Measurements from ENCODE around the gene SIK1. TPM values are rescaled to one million over a fixed set of nuclear protein-coding genes. Genes with fewer than 3 reads are reported as not detected.
"Not testable (repeated sequence)": the region's sequence is repeated elsewhere in the genome, so short reads cannot be mapped to it uniquely, and the experiment has no call there.

SIK1 gene
- total and polyA plus RNA-seq, 4 donors: 0.72 to 51.4 (median 9.4) TPM

- H3K36me3 ChIP-seq (ENCODE audit: control insufficient read depth in 1 of 2, insufficient read depth in 2 of 2, low read length in 1 of 2); intact Hi-C loops (cut with DNase I); H3K4me1 ChIP-seq (ENCODE audit: control insufficient read depth in 1 of 2, insufficient read depth in 2 of 2, low read length in 2 of 2); ATAC-seq (ENCODE audit: low FRiP score); H3K27me3 ChIP-seq (ENCODE audit: control insufficient read depth in 1 of 2, insufficient read depth in 2 of 2, low read length in 1 of 2); H3K9me3 ChIP-seq (ENCODE audit: control insufficient read depth, low read length); DNase-seq; H3K27ac ChIP-seq (ENCODE audit: low read depth in 1 of 2, low read length in 2 of 2); H3K4me3 ChIP-seq (ENCODE audit: low read length in 2 of 2): not testable (repeated sequence)
- no CpG with 5 or more reads among the region's 43 CpGs for WGBS, 2 donors
Measured at GRCh38 chr21:43426004-43426403, 927 bp downstream of the SIK1 start.

DNA sequence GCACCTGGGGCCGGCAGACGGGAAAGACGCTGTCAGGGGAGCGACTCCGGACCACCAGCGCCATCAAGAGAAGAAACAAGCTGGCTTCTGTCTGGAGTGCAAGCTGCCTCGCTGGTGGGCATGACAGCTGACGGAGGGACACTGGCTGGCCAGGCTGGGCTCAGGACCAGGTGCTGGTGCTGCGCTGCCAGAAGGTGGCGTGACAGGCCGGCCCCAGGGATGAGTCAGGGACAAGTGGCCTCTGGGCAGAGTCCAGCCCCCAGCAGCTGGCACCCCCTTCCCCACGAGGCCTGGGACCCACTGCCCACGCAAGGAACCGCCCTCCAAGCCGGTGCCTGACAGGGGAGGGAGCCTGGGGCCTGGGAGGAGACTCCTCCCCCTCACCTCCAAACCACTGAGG, 7.5 kb downstream of the SIK1 start:
- DNase-seq; ATAC-seq (ENCODE audit: low FRiP score); H3K36me3 ChIP-seq (ENCODE audit: control insufficient read depth in 1 of 2, insufficient read depth in 2 of 2, low read length in 1 of 2); H3K4me1 ChIP-seq (ENCODE audit: control insufficient read depth in 1 of 2, insufficient read depth in 2 of 2, low read length in 2 of 2); H3K27ac ChIP-seq (ENCODE audit: low read depth in 1 of 2, low read length in 2 of 2); H3K4me3 ChIP-seq (ENCODE audit: low read length in 2 of 2); H3K27me3 ChIP-seq (ENCODE audit: control insufficient read depth in 1 of 2, insufficient read depth in 2 of 2, low read length in 1 of 2); intact Hi-C loops (cut with DNase I); H3K9me3 ChIP-seq (ENCODE audit: control insufficient read depth, low read length): not testable (repeated sequence)
- no CpG with 5 or more reads among the region's 15 CpGs for WGBS, 2 donors

DNA sequence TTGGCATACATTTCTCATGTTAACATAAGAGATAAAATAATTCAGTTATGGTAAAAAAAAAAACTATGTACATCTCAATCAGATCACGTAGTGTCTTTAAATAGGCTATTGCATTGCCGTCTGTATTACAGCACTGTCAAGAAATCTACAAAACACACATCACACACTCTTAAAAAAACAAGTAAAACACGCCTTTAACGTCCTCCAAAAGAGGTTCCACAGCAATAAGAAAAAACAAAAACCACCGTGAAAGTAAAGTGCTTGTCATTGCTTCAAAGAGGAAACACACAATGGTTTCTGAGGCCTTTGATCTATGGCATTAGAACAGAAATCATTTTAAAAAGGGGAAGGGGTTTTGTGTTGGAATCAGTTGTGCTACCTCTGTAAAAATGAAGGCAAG, 12.4 kb downstream of the SIK1 start:
- intact Hi-C loops (cut with DNase I): not testable (repeated sequence)

GRCh38 chr21:43412020-43412788, 14.7 kb downstream of the SIK1 start:
- ATAC-seq (ENCODE audit: low FRiP score); H3K4me3 ChIP-seq (ENCODE audit: low read length in 2 of 2); H3K27ac ChIP-seq (ENCODE audit: low read depth in 1 of 2, low read length in 2 of 2); intact Hi-C loops (cut with DNase I); H3K9me3 ChIP-seq (ENCODE audit: control insufficient read depth, low read length); H3K4me1 ChIP-seq (ENCODE audit: control insufficient read depth in 1 of 2, insufficient read depth in 2 of 2, low read length in 2 of 2); H3K36me3 ChIP-seq (ENCODE audit: control insufficient read depth in 1 of 2, insufficient read depth in 2 of 2, low read length in 1 of 2); DNase-seq; H3K27me3 ChIP-seq (ENCODE audit: control insufficient read depth in 1 of 2, insufficient read depth in 2 of 2, low read length in 1 of 2): not testable (repeated sequence)
- no CpG with 5 or more reads among the region's 28 CpGs for WGBS, 2 donors

More for the DNA sequence above, 12.4 kb downstream of the SIK1 start:
- H3K36me3 ChIP-seq (ENCODE audit: control insufficient read depth in 1 of 2, insufficient read depth in 2 of 2, low read length in 1 of 2); H3K27ac ChIP-seq (ENCODE audit: low read depth in 1 of 2, low read length in 2 of 2); DNase-seq; ATAC-seq (ENCODE audit: low FRiP score); H3K9me3 ChIP-seq (ENCODE audit: control insufficient read depth, low read length); H3K4me3 ChIP-seq (ENCODE audit: low read length in 2 of 2); H3K4me1 ChIP-seq (ENCODE audit: control insufficient read depth in 1 of 2, insufficient read depth in 2 of 2, low read length in 2 of 2); H3K27me3 ChIP-seq (ENCODE audit: control insufficient read depth in 1 of 2, insufficient read depth in 2 of 2, low read length in 1 of 2): not testable (repeated sequence)
- WGBS, 2 donors: no CpG with 5 or more reads among the region's 5 CpGs

- H3K4me3 ChIP-seq (ENCODE audit: low read length in 2 of 2); DNase-seq; H3K27me3 ChIP-seq (ENCODE audit: control insufficient read depth in 1 of 2, insufficient read depth in 2 of 2, low read length in 1 of 2); H3K4me1 ChIP-seq (ENCODE audit: control insufficient read depth in 1 of 2, insufficient read depth in 2 of 2, low read length in 2 of 2); H3K36me3 ChIP-seq (ENCODE audit: control insufficient read depth in 1 of 2, insufficient read depth in 2 of 2, low read length in 1 of 2); H3K9me3 ChIP-seq (ENCODE audit: control insufficient read depth, low read length); intact Hi-C loops (cut with DNase I); H3K27ac ChIP-seq (ENCODE audit: low read depth in 1 of 2, low read length in 2 of 2); ATAC-seq (ENCODE audit: low FRiP score): not testable (repeated sequence)
- 93% methylated on average over 3 of the region's 27 CpGs; no CpG with 5 or more reads in 1 of the 2 donors for WGBS, 2 donors
Measured at GRCh38 chr21:43410456-43411068, 16.4 kb downstream of the SIK1 start.

DNA sequence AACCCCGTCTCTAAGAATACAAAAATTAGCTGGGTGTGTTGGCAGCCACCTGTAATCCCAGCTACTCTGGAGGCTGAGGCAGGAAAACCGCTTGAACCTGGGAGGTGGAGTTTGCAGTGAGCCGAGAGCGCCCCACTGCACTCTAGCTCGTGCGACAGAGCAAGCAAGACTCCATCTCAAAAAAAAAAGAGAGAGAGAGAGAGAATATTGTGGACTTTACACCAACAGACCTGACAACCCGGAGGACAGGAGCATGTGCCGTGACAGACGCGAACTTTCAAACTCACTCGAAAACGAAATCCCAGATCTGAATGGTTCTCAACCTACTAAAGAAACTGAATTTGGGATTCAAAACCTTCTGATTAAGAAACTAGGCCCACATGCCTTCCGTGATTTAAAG, 19.8 kb downstream of the SIK1 start:
- WGBS, 2 donors: no CpG with 5 or more reads among the region's 13 CpGs
- H3K4me3 ChIP-seq (ENCODE audit: low read length in 2 of 2); ATAC-seq (ENCODE audit: low FRiP score); H3K36me3 ChIP-seq (ENCODE audit: control insufficient read depth in 1 of 2, insufficient read depth in 2 of 2, low read length in 1 of 2); H3K9me3 ChIP-seq (ENCODE audit: control insufficient read depth, low read length); DNase-seq; H3K27me3 ChIP-seq (ENCODE audit: control insufficient read depth in 1 of 2, insufficient read depth in 2 of 2, low read length in 1 of 2); H3K27ac ChIP-seq (ENCODE audit: low read depth in 1 of 2, low read length in 2 of 2); H3K4me1 ChIP-seq (ENCODE audit: control insufficient read depth in 1 of 2, insufficient read depth in 2 of 2, low read length in 2 of 2); intact Hi-C loops (cut with DNase I): not testable (repeated sequence)

DNA sequence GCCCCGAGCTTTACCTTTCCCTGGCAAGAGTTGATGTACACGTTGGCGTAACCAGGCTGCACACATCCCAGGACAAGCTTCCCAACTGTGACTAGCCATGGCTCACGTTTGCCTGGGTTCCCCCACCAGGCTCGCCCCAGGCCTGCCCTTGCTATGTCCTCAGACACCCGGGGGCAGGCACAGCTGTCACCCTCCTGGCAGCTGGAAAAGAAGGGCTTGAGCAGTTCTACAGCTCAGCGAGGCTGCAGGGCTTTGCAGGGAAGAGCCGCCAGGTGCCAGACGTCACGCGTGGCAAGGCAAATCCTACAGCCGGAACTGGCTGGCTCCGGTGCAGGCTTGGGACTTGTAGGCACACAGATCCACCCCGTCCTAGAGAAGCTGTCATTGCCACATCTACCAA, 22.5 kb downstream of the SIK1 start:
- H3K27me3 ChIP-seq (ENCODE audit: control insufficient read depth in 1 of 2, insufficient read depth in 2 of 2, low read length in 1 of 2); H3K4me1 ChIP-seq (ENCODE audit: control insufficient read depth in 1 of 2, insufficient read depth in 2 of 2, low read length in 2 of 2); H3K9me3 ChIP-seq (ENCODE audit: control insufficient read depth, low read length); intact Hi-C loops (cut with DNase I); ATAC-seq (ENCODE audit: low FRiP score); DNase-seq; H3K4me3 ChIP-seq (ENCODE audit: low read length in 2 of 2); H3K36me3 ChIP-seq (ENCODE audit: control insufficient read depth in 1 of 2, insufficient read depth in 2 of 2, low read length in 1 of 2); H3K27ac ChIP-seq (ENCODE audit: low read depth in 1 of 2, low read length in 2 of 2): not testable (repeated sequence)
- no CpG with 5 or more reads among the region's 14 CpGs for WGBS, 2 donors

- 83 to 91% methylated on average over 1 to 5 of the region's 22 CpGs for WGBS, 2 donors
- intact Hi-C loops (cut with DNase I); ATAC-seq (ENCODE audit: low FRiP score): not testable (repeated sequence)
Measured at GRCh38 chr21:43403651-43404430, 23.1 kb downstream of the SIK1 start.

More at GRCh38 chr21:43403651-43404430, 23.1 kb downstream of the SIK1 start:
- not testable (repeated sequence) for H3K36me3 ChIP-seq (ENCODE audit: control insufficient read depth in 1 of 2, insufficient read depth in 2 of 2, low read length in 1 of 2); H3K9me3 ChIP-seq (ENCODE audit: control insufficient read depth, low read length); H3K4me1 ChIP-seq (ENCODE audit: control insufficient read depth in 1 of 2, insufficient read depth in 2 of 2, low read length in 2 of 2); H3K4me3 ChIP-seq (ENCODE audit: low read length in 2 of 2); H3K27ac ChIP-seq (ENCODE audit: low read depth in 1 of 2, low read length in 2 of 2); H3K27me3 ChIP-seq (ENCODE audit: control insufficient read depth in 1 of 2, insufficient read depth in 2 of 2, low read length in 1 of 2)
- DNase-seq: peak in 1 of 2 donors; percentile 5

Data from aorta (tissue), 5 donors.